Small intestine (tissue), 7 donors: ENCODE data around the gene CRYGB. TPM values are rescaled to one million over a fixed set of nuclear protein-coding genes. Genes with fewer than 3 reads are reported as not detected.

Source experiments
- DNase-seq, 2 donors: peaks; one replicate each; pipeline versions ENCODE4 v3.0.0 to v3.0.0-alpha.2; 2013
- FAIRE-seq: peaks from 2 replicates; lab custom pipeline; 2012; peaks lifted over from hg19 to GRCh38; lab: Jason Lieb, UNC
- H3K27ac ChIP-seq, 3 donors: one replicate each; pipeline ENCODE4 v1.5.1; 2013; ENCODE audit warnings: low read length in 2 of 3, mild to moderate bottlenecking in 2 of 3, control low read depth in 1 of 3, inconsistent platforms in 1 of 3, low read depth in 1 of 3, moderate library complexity in 1 of 3
- H3K27me3 ChIP-seq, 3 donors: one replicate each; pipeline ENCODE4 v1.6.1; 2013; ENCODE audit warnings: low read length in 3 of 3, inconsistent platforms in 1 of 3; ENCODE audit not compliant: control insufficient read depth in 3 of 3, insufficient read depth in 3 of 3
- H3K36me3 ChIP-seq, 3 donors: one replicate each; pipeline ENCODE4 v1.6.1; 2013; ENCODE audit warnings: low read length in 3 of 3, inconsistent platforms in 1 of 3, low read depth in 1 of 3, mild to moderate bottlenecking in 1 of 3, moderate library complexity in 1 of 3; ENCODE audit not compliant: control insufficient read depth in 3 of 3, insufficient read depth in 2 of 3
- H3K4me1 ChIP-seq, 3 donors: one replicate each; pipeline ENCODE4 v1.6.1; 2013; ENCODE audit warnings: low read length in 2 of 3, inconsistent platforms in 1 of 3, low read depth in 1 of 3, mild to moderate bottlenecking in 1 of 3, moderate library complexity in 1 of 3; ENCODE audit not compliant: control insufficient read depth in 3 of 3, insufficient read depth in 2 of 3
- H3K4me3 ChIP-seq, 3 donors: one replicate each; pipeline ENCODE4 v1.5.1; 2013; ENCODE audit warnings: low read length in 3 of 3, control low read depth in 1 of 3, inconsistent platforms in 1 of 3, low read depth in 1 of 3, mild to moderate bottlenecking in 1 of 3, moderate library complexity in 1 of 3
- H3K9me3 ChIP-seq, 2 donors: one replicate each; pipeline ENCODE4 v1.6.1; 2013; ENCODE audit warnings: low read depth in 1 of 2, low read length in 1 of 2; ENCODE audit not compliant: control insufficient read depth in 2 of 2, insufficient read depth in 1 of 2
- WGBS, 3 donors: extraction: QIAGEN DNeasy Blood & Tissue Kit; methylation state at CpG; one replicate each; pipeline ENCODE4 v1.1.7; 2013; 5-methylcytosine and 5-hydroxymethylcytosine counted together
- polyA plus RNA-seq, 4 donors: library from polyadenylated mRNA; stranded (reverse) in 3 of 4; unstranded in 1 of 4; fragments of 200-250 nt in 3 of 4; fragments of 120-200 nt in 1 of 4; gene quantifications; one replicate each; pipeline versions ENCODE4 v1.2.1 to v1.2.3, GENCODE V29; 2013
- donor health status: healthy with polysubstance abuse.
- donor health status: control.
- donor health status: control.
- donor health status: Bipolar disorder and iron deficiency.
- donor health status: healthy.

CRYGB gene
- polyA plus RNA-seq, 4 donors, result not detected

DNA sequence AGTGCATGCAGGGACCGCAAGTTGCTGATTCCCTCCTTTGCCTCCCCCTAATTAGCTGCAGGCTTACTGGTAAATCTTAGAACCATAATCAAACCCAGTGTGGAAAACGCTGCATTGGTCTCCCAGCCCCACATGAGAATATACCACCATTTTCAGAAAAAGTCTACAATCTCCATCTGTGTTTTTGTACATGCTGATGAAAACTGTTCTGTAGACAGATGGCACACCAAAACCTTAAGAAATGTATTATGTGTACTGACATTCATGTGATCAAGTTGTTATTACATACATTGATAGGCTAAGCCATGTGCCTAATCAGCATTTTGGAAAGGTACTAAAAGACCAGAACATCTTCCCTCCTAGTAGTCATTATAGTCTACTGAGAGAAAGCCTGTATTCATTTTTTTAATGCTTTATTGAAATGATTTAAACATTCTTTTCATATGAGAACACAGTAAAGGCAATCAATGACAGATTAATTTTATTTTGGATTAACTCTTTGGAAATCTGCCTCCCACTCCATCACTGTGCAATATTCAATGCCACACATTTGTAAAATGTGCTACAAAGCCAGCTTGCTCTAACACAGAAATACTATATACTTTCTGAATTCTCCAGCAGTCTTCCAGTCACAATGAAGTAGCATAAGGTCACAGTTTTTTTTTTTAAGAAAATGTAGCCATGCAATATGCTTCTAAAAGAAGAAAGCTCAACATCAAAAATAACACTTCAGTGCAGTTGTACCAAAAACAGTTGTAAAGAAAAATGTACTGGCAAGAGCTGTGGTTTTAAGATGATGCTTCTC, 19.2 kb upstream of the CRYGB start:
- Histone ChIP-seq H3K9me3 (no peaks in the 10 kb centered on the region), H3K27ac (no peak overlapping the region), H3K4me1 (no peaks in the 10 kb centered on the region), H3K36me3 (no peaks in the 10 kb centered on the region), H3K27me3 (peaks cover 0 to 4% (median 0%) of the 10 kb centered on the region in 3 donors), H3K4me3 (no peak overlapping the region)
- FAIRE-seq (no peak), DNase-seq (no peak)
- WGBS, 3 donors, result 86 to 90% (median 88%) methylated on average over 2 of the region's 2 CpGs

DNA sequence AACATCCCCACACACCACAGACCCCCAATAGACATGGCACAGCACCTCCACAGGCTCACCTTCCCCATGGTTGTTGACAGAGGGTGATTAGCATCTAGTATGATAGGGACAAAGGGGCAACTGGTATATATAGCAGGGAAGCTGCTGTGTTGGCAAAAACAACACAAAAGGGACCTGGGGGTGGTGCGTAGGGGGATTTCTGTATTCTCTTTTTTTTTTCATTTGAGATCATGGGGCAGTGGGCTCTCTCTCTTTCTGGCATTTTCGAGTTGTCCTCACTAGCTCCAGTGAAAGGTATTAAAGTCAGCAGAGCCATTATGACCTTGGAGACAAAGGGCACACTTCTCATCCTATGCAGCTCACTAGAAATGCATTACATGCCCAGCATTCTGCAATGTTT, 17.5 kb upstream of the CRYGB start, which contains the start of gene CRYGA:
Gene CRYGA, minus strand, starts transcription at position 101 of the 400 bp plus-strand sequence. Its CDS starts 33 bp downstream, at position 68.
- H3K36me3 ChIP-seq, result no peaks in the 10 kb centered on the region
- DNase-seq (no peak), FAIRE-seq (no peak)
- peaks cover 0 to 4% (median 0%) of the 10 kb centered on the region in 3 donors for H3K27me3 ChIP-seq
- no peaks in the 10 kb centered on the region for H3K9me3 ChIP-seq
- no peaks in the 10 kb centered on the region for H3K4me1 ChIP-seq
- 66 to 73% (median 73%) methylated on average over 2 of the region's 2 CpGs for WGBS, 3 donors
- H3K4me3 ChIP-seq, result no peak within 1 kb of the TSS
- H3K27ac ChIP-seq, result no peak within 1 kb of the TSS

DNA sequence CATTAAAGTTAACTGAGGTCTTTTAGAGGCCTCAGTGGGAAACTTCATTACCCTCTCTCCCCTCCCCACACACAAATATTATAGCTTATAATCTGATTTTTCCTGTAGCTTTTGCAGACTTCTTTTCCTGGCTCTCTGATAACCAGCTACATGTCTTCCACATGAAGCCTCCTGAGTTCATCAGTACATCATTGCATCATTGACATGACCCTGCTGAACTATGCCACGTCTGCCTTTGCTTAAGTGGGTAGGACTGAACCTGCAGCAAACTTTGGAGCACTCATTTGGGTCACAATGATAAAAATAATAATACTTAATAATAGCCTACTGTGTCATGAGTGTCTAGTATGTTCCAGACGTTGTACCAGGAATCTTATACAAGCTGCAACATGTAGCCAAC, 10.5 kb upstream of the CRYGB start:
- H3K27ac ChIP-seq, result no peak overlapping the region
- H3K27me3 ChIP-seq, result no peaks in the 10 kb centered on the region
- 66 to 74% (median 66%) methylated on average over 2 of the region's 2 CpGs for WGBS, 3 donors
- peaks cover 0 to 4% of the 10 kb centered on the region in 2 donors for H3K9me3 ChIP-seq
- no peaks in the 10 kb centered on the region for H3K4me1 ChIP-seq
- H3K4me3 ChIP-seq, result no peak overlapping the region
- FAIRE-seq (no peak), DNase-seq (no peak)
- no peaks in the 10 kb centered on the region for H3K36me3 ChIP-seq

DNA sequence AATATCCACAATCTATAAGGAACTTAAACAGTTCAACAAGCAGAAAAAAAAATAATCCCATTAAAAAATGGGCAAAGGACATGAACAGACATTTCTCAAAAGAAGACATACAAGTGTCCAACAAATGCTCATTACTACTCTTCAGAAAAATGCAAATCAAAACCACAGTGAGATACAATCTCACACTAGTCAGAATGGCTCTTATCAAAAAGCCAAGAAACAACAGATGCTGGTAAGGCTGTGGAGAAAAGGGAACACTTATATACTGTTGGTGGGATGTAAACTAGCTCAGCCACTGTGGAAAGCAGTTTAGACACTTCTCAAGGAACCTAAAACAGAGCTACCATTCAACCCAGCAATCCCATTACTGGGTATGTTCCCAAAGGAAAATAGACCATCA, 7.2 kb upstream of the CRYGB start:
- FAIRE-seq (no peak), DNase-seq (no peak)
- H3K9me3 ChIP-seq, result peaks cover 0 to 4% of the 10 kb centered on the region in 2 donors

DNA sequence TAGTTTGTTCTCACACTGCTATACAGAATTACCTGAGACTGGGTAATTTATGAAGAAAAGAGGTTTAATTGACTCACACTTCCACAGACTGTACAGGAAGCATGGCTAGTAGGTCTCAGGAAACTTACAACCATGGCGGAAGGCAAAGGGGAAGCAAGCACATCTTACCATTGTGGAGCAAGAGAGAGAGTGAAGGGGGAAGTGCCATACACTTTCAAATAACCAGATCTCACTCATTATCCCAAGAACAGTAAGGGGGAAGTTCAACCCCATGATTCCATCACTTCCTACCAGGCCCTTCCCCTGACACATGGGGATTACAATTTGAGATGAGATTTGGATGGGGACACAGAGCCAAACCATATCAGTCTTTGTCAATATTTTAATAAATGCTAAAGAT, 5.0 kb upstream of the CRYGB start:
- no peaks in the 10 kb centered on the region for H3K36me3 ChIP-seq
- 81 to 100% (median 94%) methylated on average over 1 of the region's 1 CpG for WGBS, 3 donors
- no peaks in the 10 kb centered on the region for H3K4me1 ChIP-seq
- no peak for FAIRE-seq
- H3K27me3 ChIP-seq, result no peaks in the 10 kb centered on the region
- H3K27ac ChIP-seq, result no peak overlapping the region
- H3K9me3 ChIP-seq, result peaks cover 0 to 4% of the 10 kb centered on the region in 2 donors
- H3K4me3 ChIP-seq, result no peak overlapping the region
- no peak for DNase-seq

More for the DNA sequence above, 7.2 kb upstream of the CRYGB start:
- Histone ChIP-seq H3K27ac (no peak overlapping the region), H3K4me3 (no peak overlapping the region), H3K4me1 (no peaks in the 10 kb centered on the region), H3K27me3 (no peaks in the 10 kb centered on the region), H3K36me3 (no peaks in the 10 kb centered on the region)

DNA sequence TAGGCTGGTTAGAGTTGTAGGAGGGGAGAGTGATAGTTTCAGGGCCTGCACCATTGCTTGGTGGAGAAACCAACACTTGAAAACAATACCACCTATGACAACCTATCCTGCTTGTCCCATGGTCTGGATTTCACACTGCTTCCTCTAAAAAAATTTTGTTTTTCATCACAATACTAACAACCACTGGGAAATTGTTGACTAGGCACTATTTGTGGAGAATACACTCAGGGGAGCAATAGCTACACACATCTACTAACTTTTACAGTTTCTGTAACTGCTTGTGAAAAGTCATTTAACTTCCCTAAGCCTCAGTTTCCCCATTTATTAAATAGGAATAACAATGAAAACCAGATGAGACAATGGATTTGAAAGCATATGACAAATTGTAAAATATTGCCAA, 4.1 kb upstream of the CRYGB start:
- H3K4me3 ChIP-seq, result no peak overlapping the region
- H3K4me1 ChIP-seq, result no peaks in the 10 kb centered on the region
- no peak for DNase-seq
- peaks cover 0 to 4% of the 10 kb centered on the region in 2 donors for H3K9me3 ChIP-seq
- FAIRE-seq, result no peak
- H3K27me3 ChIP-seq, result no peaks in the 10 kb centered on the region
- H3K27ac ChIP-seq, result no peak overlapping the region
- no peaks in the 10 kb centered on the region for H3K36me3 ChIP-seq

DNA sequence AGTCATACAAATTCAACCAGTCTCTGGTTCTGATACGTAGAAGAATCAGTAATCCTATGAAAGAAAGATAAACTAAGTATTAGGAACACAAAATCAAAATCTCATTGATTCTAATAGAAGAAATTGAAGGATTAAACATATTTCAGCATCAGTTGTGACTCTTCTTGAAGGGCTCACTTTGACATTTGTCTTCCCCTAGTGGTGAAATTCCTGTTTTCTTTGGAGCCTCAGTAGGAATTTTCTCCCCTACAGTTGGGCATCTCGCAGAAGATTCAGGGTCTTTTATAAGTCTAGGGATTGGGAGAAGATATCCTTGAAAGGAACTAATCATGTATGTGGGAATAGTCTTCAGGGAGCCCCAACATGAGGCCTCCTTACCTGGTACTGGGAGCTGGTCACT, 2.8 kb upstream of the CRYGB start:
- Histone ChIP-seq H3K9me3 (peaks cover 0 to 4% of the 10 kb centered on the region in 2 donors), H3K27ac (no peak overlapping the region), H3K27me3 (no peaks in the 10 kb centered on the region), H3K36me3 (no peaks in the 10 kb centered on the region), H3K4me1 (no peaks in the 10 kb centered on the region), H3K4me3 (no peak overlapping the region)
- peak; percentile 20 to 21 for DNase-seq
- 63 to 70% (median 64%) methylated on average over 2 of the region's 2 CpGs for WGBS, 3 donors
- no peak for FAIRE-seq

DNA sequence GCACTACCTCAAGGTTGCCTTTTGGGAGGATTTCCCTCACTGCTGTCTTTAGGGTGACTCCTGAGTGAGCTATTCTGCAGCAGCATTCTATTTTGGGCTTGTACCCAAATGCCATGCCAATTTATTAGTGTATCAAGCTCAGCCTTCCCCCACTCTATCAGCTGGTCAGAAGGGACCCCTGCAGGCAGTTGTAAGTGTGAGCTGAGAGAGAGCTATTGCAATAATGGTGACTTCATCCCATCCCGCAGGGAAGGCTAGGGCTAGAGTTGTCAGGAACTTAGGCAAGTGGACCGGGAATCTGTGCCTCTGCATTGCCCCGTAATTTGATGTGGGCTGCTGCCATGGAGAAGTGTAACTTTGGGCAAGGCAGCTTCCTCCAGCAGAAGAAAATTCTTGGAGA, 1.8 kb upstream of the CRYGB start:
- 86 to 87% (median 87%) methylated on average over 3 of the region's 3 CpGs for WGBS, 3 donors
- no peak overlapping the region for H3K4me3 ChIP-seq
- no peak for FAIRE-seq
- H3K9me3 ChIP-seq, result peaks cover 0 to 4% of the 10 kb centered on the region in 2 donors
- H3K4me1 ChIP-seq, result no peaks in the 10 kb centered on the region
- H3K36me3 ChIP-seq, result no peaks in the 10 kb centered on the region
- DNase-seq, result no peak
- no peaks in the 10 kb centered on the region for H3K27me3 ChIP-seq
- no peak overlapping the region for H3K27ac ChIP-seq

DNA sequence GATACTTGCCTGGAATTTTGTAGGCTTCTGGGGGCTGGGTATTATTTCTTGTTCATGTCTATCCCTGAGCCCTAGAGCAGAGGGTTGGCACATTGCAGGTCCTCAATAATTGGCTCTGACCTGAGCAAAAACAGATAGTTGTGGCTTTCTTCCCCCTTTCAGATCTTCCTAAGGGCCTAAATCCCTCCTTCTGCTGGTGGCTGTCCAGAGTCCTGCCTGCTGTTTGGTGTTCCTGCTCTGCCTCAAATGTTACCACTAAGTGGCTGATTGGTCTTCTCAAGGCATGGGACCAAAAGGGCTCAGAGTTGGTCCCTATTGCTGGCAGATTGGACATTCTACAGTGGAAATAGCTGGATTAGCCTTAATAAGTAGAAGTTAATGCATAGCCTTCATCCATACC, 1.1 kb upstream of the CRYGB start:
- H3K27me3 ChIP-seq, result no peaks in the 10 kb centered on the region
- no peaks in the 10 kb centered on the region for H3K4me1 ChIP-seq
- H3K36me3 ChIP-seq, result no peaks in the 10 kb centered on the region
- no peak overlapping the region for H3K4me3 ChIP-seq
- H3K9me3 ChIP-seq, result peaks cover 0 to 4% of the 10 kb centered on the region in 2 donors
- FAIRE-seq, result no peak
- DNase-seq, result no peak
- H3K27ac ChIP-seq, result no peak overlapping the region
